ENCODE data around the gene NDUFV2. TPM values are rescaled to one million over a fixed set of nuclear protein-coding genes. Genes with fewer than 3 reads are reported as not detected.

NDUFV2 gene
- total RNA-seq, 1 donor from 2014 or later, result 124 TPM

- TF ChIP-seq, protein P1, sequence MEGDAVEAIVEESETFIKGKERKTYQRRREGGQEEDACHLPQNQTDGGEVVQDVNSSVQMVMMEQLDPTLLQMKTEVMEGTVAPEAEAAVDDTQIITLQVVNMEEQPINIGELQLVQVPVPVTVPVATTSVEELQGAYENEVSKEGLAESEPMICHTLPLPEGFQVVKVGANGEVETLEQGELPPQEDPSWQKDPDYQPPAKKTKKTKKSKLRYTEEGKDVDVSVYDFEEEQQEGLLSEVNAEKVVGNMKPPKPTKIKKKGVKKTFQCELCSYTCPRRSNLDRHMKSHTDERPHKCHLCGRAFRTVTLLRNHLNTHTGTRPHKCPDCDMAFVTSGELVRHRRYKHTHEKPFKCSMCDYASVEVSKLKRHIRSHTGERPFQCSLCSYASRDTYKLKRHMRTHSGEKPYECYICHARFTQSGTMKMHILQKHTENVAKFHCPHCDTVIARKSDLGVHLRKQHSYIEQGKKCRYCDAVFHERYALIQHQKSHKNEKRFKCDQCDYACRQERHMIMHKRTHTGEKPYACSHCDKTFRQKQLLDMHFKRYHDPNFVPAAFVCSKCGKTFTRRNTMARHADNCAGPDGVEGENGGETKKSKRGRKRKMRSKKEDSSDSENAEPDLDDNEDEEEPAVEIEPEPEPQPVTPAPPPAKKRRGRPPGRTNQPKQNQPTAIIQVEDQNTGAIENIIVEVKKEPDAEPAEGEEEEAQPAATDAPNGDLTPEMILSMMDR (IDR thresholded peaks at IDR 0.05; ENCODE audit: unreplicated experiment), result no peak
- DNase-seq (ENCODE audit: low spot score, unreplicated experiment), result no peak
- no peak overlapping the region for H3K4me3 Mint-ChIP-seq (ENCODE audit: low read depth)
- H3K36me3 Mint-ChIP-seq (ENCODE audit: insufficient read depth), result no peaks in the 10 kb centered on the region
- H3K27ac Mint-ChIP-seq, result no peak overlapping the region
- no peaks in the 10 kb centered on the region for H3K4me1 Mint-ChIP-seq (ENCODE audit: low read depth)
- H3K27me3 Mint-ChIP-seq, result no peaks in the 10 kb centered on the region
- no peaks in the 10 kb centered on the region for H3K9me3 Mint-ChIP-seq (ENCODE audit: low read depth)
Observed at GRCh38 chr18:9067823-9068222, 34.7 kb upstream of the NDUFV2 start.

DNA sequence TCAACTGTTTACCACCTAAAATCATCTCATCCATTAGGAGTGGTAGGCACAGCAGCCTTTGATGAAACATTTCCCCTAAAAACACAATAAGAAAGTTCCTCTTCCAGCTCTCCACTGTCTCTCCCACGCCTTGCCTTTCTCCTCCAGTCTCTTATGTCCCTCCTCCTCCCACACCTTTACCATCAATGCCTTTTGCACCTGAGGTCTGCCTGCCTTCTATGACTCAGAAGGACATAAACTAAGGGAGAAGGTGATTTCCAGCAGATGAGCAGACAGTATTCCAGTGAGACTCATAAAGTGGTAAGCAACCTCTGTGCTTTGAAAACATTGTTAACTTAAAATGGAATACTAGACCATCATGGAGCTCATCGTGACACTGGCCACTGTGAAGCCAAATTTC is 34.2 kb upstream of the NDUFV2 start:
- no peak for DNase-seq (ENCODE audit: low spot score, unreplicated experiment)
- TF ChIP-seq, protein P1 (IDR thresholded peaks at IDR 0.05; ENCODE audit: unreplicated experiment), result no peak
- no peak overlapping the region for H3K27ac Mint-ChIP-seq
- H3K27me3 Mint-ChIP-seq, result no peaks in the 10 kb centered on the region
- H3K4me1 Mint-ChIP-seq (ENCODE audit: low read depth), result no peaks in the 10 kb centered on the region
- no peak overlapping the region for H3K4me3 Mint-ChIP-seq (ENCODE audit: low read depth)
- no peaks in the 10 kb centered on the region for H3K36me3 Mint-ChIP-seq (ENCODE audit: insufficient read depth)
- no peaks in the 10 kb centered on the region for H3K9me3 Mint-ChIP-seq (ENCODE audit: low read depth)

DNA sequence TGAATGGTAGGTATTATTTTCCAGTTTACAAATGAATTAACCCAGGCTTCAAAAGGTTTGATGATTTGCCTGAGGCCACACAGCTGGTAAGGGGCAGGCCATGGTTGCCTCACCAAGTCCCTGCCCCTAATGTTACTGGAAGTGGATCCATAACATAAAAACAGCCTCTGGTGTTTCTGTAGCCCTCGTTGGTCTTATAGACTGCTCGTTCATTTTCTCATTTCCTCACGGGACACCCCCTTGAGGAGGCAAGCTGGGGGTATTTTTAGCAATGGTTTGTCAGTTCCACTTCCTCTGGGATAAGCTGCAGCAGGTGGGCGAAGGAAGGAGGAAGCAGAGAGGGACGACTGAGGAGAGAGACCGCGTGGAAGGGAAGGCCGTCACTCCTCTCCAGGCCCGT is 32.9 kb upstream of the NDUFV2 start:
- DNase-seq (ENCODE audit: low spot score, unreplicated experiment), result no peak
- Mint-ChIP-seq H3K36me3 (ENCODE audit: insufficient read depth) (no peaks in the 10 kb centered on the region), H3K9me3 (ENCODE audit: low read depth) (no peaks in the 10 kb centered on the region), H3K4me3 (ENCODE audit: low read depth) (no peak overlapping the region), H3K27me3 (no peaks in the 10 kb centered on the region), H3K27ac (no peak overlapping the region), H3K4me1 (ENCODE audit: low read depth) (no peaks in the 10 kb centered on the region)
- TF ChIP-seq, protein P1 (IDR thresholded peaks at IDR 0.05; ENCODE audit: unreplicated experiment), result no peak

DNA sequence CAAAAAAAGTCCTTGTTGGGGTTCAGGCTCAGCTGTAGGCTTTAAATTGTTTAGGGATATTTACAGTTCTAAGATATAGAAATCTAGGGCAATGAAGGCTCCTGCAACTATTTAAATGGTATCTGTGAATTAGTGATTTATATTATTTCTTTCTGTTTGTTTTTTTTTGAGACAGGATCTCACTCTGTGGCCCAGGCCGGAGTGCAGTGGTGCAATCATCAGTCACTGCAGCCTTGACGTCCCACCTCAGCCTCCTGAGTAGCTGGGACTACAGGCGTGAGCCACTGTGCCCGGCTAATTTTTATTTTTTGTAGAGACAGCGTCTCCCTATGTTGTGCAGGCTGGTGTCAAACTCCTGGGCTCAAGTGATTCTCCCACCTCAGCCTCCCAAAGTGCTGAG is 32.3 kb upstream of the NDUFV2 start:
- H3K4me3 Mint-ChIP-seq (ENCODE audit: low read depth), result no peak overlapping the region
- H3K27me3 Mint-ChIP-seq, result peaks cover 1% of the 10 kb centered on the region
- no peak for DNase-seq (ENCODE audit: low spot score, unreplicated experiment)
- TF ChIP-seq, protein P1 (IDR thresholded peaks at IDR 0.05; ENCODE audit: unreplicated experiment), result no peak
- H3K36me3 Mint-ChIP-seq (ENCODE audit: insufficient read depth), result no peaks in the 10 kb centered on the region
- no peak overlapping the region for H3K27ac Mint-ChIP-seq
- H3K4me1 Mint-ChIP-seq (ENCODE audit: low read depth), result no peaks in the 10 kb centered on the region
- no peaks in the 10 kb centered on the region for H3K9me3 Mint-ChIP-seq (ENCODE audit: low read depth)

DNA sequence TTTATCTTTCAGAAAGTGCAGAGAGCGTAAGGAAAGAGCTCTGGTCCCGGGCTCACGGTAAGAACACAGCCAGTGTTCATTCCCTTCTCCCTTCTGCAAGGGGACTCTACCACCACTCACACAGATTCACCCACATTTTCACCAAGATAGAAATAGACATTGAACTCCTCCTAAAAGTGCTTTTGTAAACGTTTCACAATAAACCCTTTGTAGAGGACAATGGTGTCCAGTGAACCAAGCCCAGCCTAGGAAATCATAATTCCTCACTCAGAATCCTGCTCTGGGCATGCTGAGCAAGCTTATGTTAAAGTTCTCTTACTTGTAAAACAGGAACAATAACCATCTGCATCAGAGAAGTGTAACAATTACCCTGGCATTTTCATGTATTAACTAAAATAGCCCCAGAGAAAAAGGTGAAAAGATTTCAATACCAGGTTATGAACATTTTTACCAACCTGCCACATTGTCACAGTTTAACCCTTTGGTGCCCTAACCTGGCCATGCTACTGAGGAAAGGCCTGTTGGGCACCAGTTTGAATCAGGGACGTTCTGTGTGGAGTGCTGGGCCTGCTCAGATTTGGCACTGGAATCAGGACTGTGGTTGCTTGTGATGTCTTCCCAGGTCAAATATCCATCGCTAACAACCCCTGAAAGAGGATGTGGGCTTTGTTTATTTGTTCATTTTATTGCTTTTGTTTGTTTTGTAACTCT is 22.5 kb upstream of the NDUFV2 start:
- DNase-seq (ENCODE audit: low spot score, unreplicated experiment), result no peak
- Mint-ChIP-seq H3K36me3 (ENCODE audit: insufficient read depth) (no peaks in the 10 kb centered on the region), H3K27ac (no peak overlapping the region), H3K27me3 (peaks cover 3% of the 10 kb centered on the region), H3K4me3 (ENCODE audit: low read depth) (no peak overlapping the region), H3K4me1 (ENCODE audit: low read depth) (no peaks in the 10 kb centered on the region), H3K9me3 (ENCODE audit: low read depth) (no peaks in the 10 kb centered on the region)
- TF ChIP-seq, protein P1 (IDR thresholded peaks at IDR 0.05; ENCODE audit: unreplicated experiment), result no peak
